K562 (cell line): ENCODE results near the gene IFT81. TPM values are rescaled to one million over a fixed set of nuclear protein-coding genes. Genes with fewer than 3 reads are reported as not detected.

ENCODE experiments used
- DNMT1 ChIP-seq: fragments of 450-650 bp; IDR thresholded peaks from 2 replicates; pipeline ENCODE4 v1.6.1; 2016; ENCODE audit warnings: antibody characterized with exemption, mild to moderate bottlenecking
- EP300 ChIP-seq: IDR thresholded peaks from 2 replicates; pipeline ENCODE4 v1.6.1; 2012; ENCODE audit warnings: low read length, improper control_type of control experiment
- FOXM1 ChIP-seq, 2 experiments: fragments of 450-650 bp in 1 of 2; sonication (generic) in 1 of 2; formaldehyde crosslinking in 1 of 2; IDR thresholded peaks; 2 replicates each; pipeline versions ENCODE4 v1.6.1 to v1.9.0; 2017 to 2022; ENCODE audit warnings: low read depth in 2 of 2, mild to moderate bottlenecking in 2 of 2, missing genetic modification reagents in 1 of 2, moderate library complexity in 1 of 2
- GATAD2A ChIP-seq: fragments of 450-650 bp; IDR thresholded peaks from 2 replicates; pipeline ENCODE4 v1.6.1; 2017
- GMEB1 ChIP-seq: fragments of 250-450 bp; sonication (Bioruptor Pico); IDR thresholded peaks from 2 replicates; pipeline ENCODE4 v1.4.0; 2020; ENCODE audit warnings: mild to moderate bottlenecking
- HDAC6 ChIP-seq: IDR thresholded peaks from 2 replicates; pipeline ENCODE4 v1.6.1; 2012; ENCODE audit warnings: low read depth, mild to moderate bottlenecking, control low read depth, inconsistent platforms, low read length, moderate library complexity
- HLTF ChIP-seq: fragments of 450-650 bp; IDR thresholded peaks from 2 replicates; pipeline ENCODE4 v1.6.1; 2016
- ILF3 ChIP-seq: fragments of 450-650 bp; IDR thresholded peaks from 2 replicates; pipeline ENCODE4 v1.6.1; 2018; ENCODE audit warnings: antibody characterized with exemption, mild to moderate bottlenecking, moderate library complexity, borderline replicate concordance
- KLF10 ChIP-seq: fragments of 250-450 bp; sonication (Bioruptor Pico); IDR thresholded peaks from 2 replicates; pipeline ENCODE4 v1.6.1; 2021; ENCODE audit warnings: matching md5 sums
- MEIS2 ChIP-seq: fragments of 450-650 bp; IDR thresholded peaks from 2 replicates; pipeline ENCODE4 v1.6.1; 2014; ENCODE audit warnings: mild to moderate bottlenecking; ENCODE audit not compliant: partially characterized antibody
- MTA2 ChIP-seq: fragments of 450-650 bp; IDR thresholded peaks from 2 replicates; pipeline ENCODE4 v1.6.1; 2016; ENCODE audit warnings: low read depth
- NCOA1 ChIP-seq: fragments of 450-650 bp; IDR thresholded peaks from 2 replicates; pipeline ENCODE4 v1.6.1; 2016; ENCODE audit warnings: low read depth
- NR0B1 ChIP-seq: fragments of 450-650 bp; IDR thresholded peaks from one replicate; pipeline ENCODE4 v1.6.1; 2018; ENCODE audit warnings: mild to moderate bottlenecking, moderate library complexity; ENCODE audit not compliant: partially characterized antibody
- POLR2AphosphoS2 ChIP-seq: IDR thresholded peaks from 2 replicates; pipeline ENCODE4 v1.6.1; 2012; ENCODE audit warnings: low read length, improper control_type of control experiment
- RB1 ChIP-seq: fragments of 450-650 bp; IDR thresholded peaks from 2 replicates; pipeline ENCODE4 v1.6.1; 2017; ENCODE audit warnings: low read depth, mild to moderate bottlenecking
- RUNX1 ChIP-seq: sonication (generic); IDR thresholded peaks from 2 replicates; pipeline ENCODE4 v1.6.1; 2016; ENCODE audit warnings: antibody characterized with exemption, low read depth
- SAFB2 ChIP-seq: fragments of 200-400 bp; formaldehyde crosslinking; IDR thresholded peaks from 2 replicates; pipeline ENCODE4 v1.6.1; 2018; ENCODE audit warnings: borderline replicate concordance, low read length, low read depth, moderate library complexity; ENCODE audit not compliant: severe bottlenecking
- SFPQ ChIP-seq: fragments of 200-400 bp; formaldehyde crosslinking; IDR thresholded peaks from 2 replicates; pipeline ENCODE4 v1.6.1; 2017; ENCODE audit warnings: mild to moderate bottlenecking, low read depth, low read length, moderate library complexity
- U2AF1 ChIP-seq: fragments of 200-400 bp; formaldehyde crosslinking; optimal IDR thresholded peaks from 2 replicates; pipeline ENCODE3; 2017; ENCODE audit warnings: mild to moderate bottlenecking, low read depth, low read length, moderate library complexity
- ZNF77 ChIP-seq: fragments of 250-450 bp; sonication (Bioruptor Pico); IDR thresholded peaks from 2 replicates; pipeline ENCODE4 v1.5.0; 2020
- polyA plus RNA-seq, 8 experiments: library from polyadenylated mRNA; depleted of rRNA in 4 of 8; stranded (reverse) in 5 of 8; unstranded in 3 of 8; fragments of >200 nt; fragmentation: Nextera tagmentation in 2 of 8; fragmentation: Illumina TruSeq in 1 of 8; extraction: Ambion mirVana in 2 of 8; extraction: Trizol in 1 of 8; gene quantifications; 2 replicates each; pipeline versions ENCODE4 v1.2.1 to v1.2.3, GENCODE V29; 2011 to 2014; ENCODE audit warnings: inconsistent platforms in 1 of 8, missing spikeins in 1 of 8
- total RNA-seq, 7 experiments: library from RNA; depleted of rRNA in 6 of 7; stranded (reverse); fragments of >200 nt in 6 of 7; fragmentation: Illumina TruSeq in 2 of 7; extraction: Trizol in 2 of 7; gene quantifications; 2 replicates each; pipeline versions ENCODE4 v1.2.1 to v1.2.3, GENCODE V29; 2011 to 2021; ENCODE audit warnings: low replicate concordance in 1 of 7
- TF ChIP-seq, protein P1 (sequence below): IDR thresholded peaks from 2 replicates; pipeline ENCODE4 v1.6.1; 2014; ENCODE audit warnings: antibody characterized with exemption

Gene IFT81
- total and polyA plus RNA-seq, 9 of the 15 experiments (the other 6 are each of a cell fraction or from before 2014, with no cell fraction given): 2.8 to 11.9 (median 7.9) TPM

- TF ChIP-seq NR0B1 (no peak), RB1 (peak; percentile 16; the same call in 1 of the 2 replicates), GATAD2A (no peak), NCOA1 (no peak), DNMT1 (no peak), MTA2 (no peak), FOXM1 (IDR thresholded peaks at IDR 0.05; ENCODE audit: low read depth) (no peak), FOXM1 (CRISPR knock-in tag; IDR thresholded peaks at IDR 0.05; ENCODE audit: low read depth) (no peak), MEIS2 (no peak), KLF10 (no peak), EP300 (peak; percentile 84), GMEB1 (CRISPR knock-in tag) (peak; percentile 12; the same call in 1 of the 2 replicates), U2AF1 (no peak), HLTF (no peak), HDAC6 (no peak), SFPQ (no peak), ILF3 (no peak), ZNF77 (CRISPR knock-in tag) (no peak), SAFB2 (no peak), RUNX1 (no peak), POLR2AphosphoS2 (no peak)
- TF ChIP-seq, protein P1, sequence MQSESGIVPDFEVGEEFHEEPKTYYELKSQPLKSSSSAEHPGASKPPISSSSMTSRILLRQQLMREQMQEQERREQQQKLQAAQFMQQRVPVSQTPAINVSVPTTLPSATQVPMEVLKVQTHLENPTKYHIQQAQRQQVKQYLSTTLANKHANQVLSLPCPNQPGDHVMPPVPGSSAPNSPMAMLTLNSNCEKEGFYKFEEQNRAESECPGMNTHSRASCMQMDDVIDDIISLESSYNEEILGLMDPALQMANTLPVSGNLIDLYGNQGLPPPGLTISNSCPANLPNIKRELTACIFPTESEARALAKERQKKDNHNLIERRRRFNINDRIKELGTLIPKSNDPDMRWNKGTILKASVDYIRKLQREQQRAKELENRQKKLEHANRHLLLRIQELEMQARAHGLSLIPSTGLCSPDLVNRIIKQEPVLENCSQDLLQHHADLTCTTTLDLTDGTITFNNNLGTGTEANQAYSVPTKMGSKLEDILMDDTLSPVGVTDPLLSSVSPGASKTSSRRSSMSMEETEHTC: 0 out of 2 replicates have a peak, but pooled peaks have one; percentile 35
Observed at GRCh38 chr12:110079477-110080400, 44.4 kb upstream of the IFT81 start (continued).
